ENCODE data around the gene PANK1.
A peak's percentile ranks its signal among the peaks of the same experiment; 100 is the strongest.
"Not testable (repeated sequence)": the region's sequence is repeated elsewhere in the genome, so short reads cannot be mapped to it uniquely, and the experiment has no call there.

Gene PANK1

DNA sequence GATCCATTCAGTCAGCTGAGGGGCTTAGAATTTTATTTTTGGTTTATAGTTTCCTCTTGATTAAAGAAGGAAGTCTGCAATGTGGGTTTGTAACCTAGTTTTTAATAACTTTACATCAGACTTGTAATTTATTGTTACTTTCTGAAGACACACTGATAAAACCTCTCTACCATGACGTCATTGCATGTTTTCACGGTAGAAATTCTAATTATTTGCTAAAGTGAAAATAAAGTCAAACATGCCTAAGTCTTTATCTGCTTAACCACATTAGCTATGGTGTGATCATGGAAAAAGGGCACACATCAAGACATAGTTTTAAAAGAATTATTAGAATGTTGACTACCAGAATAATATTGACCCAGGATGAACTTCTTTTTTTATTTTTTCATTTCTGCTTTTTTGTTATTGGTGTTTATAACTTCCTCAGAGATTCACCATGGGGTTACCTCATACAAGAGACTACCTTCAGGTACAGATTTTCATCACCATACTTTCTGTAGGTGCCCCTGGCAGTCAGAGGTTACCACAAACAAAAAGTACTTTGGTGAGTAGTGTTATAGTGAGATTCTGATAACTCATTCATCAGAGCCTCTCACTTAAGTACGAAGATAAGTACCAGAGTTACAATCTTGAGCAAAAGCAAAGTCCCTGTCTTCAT lies 7.0 kb upstream of the PANK1 start:
- no peak for DNase-seq (ENCODE audit: low read depth in 2 of 2)

DNA sequence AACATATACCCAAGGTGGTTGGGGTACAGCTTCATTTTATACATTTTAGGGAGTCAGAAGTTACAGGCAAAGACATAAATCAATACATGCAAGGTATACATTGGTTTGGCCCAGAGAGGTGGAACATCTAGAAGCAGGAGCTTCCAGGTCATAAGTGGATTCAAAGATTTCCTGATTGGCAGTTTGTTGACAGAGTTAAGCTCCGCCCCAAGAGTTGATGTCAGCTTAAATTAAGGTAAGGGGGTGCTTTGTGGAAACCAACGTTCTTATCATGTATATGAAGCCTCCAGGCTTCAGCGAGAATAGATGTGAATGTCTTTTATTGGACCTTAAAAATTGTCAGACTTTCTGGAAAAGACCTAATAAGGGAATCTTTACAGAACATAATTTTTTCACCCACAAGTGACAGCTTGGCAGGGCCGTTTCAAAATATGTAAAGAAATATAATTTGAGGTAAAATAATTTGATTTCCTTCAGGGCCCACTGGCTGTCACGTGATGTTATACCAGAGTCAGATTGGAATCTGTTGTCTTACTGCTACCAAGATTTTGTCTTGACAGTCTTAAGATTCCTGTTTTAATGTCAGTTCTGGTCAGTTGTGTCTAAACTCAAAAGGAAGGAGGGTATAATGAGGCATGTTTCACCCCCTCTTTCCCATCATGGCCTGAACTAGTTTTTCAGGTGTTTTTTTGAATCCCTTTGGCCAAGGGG lies 6.3 kb upstream of the PANK1 start:
- no peak for DNase-seq (ENCODE audit: low read depth in 2 of 2)

DNA sequence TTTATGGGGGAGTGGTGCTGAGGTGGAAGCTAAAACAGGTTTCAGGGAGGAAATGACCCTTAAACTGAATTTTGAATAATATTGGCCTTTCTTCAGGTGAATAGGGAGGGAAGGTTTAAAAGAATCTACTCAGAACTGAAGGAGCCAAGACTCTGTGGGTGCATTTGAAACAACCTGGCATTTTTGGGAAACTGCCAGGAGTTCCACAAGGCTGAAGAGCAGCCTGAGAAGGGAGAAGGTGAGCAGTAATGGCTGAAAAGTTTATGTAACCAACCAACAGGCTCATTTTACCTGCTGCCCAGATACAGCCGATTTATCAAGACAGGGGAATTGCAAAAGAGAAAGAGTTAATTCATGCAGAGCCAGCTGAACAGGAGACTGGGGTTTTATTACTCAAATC lies 4.0 kb upstream of the PANK1 start:
- DNase-seq (ENCODE audit: low read depth in 2 of 2) = no peak

DNA sequence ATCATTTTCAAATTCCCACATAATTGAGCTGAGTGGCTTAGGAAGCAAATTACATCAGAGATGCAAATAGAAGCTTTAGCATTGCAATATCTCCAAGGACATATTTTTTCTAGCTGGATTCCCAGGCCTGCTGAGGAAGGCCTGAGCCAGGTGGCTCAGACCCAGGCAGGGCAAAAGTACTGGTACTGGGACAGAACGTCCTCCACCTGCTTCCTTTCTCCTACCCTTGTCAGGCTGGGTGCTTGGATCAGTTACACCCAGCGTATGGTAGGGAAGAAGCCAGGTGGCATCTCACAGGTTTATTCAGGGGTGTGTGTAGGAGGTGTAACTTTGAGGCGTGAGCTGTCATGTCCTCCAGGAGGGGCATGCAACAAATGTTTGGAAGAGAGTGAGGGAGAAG lies 3.0 kb upstream of the PANK1 start:
- no peak for DNase-seq (ENCODE audit: low read depth in 2 of 2)

DNA sequence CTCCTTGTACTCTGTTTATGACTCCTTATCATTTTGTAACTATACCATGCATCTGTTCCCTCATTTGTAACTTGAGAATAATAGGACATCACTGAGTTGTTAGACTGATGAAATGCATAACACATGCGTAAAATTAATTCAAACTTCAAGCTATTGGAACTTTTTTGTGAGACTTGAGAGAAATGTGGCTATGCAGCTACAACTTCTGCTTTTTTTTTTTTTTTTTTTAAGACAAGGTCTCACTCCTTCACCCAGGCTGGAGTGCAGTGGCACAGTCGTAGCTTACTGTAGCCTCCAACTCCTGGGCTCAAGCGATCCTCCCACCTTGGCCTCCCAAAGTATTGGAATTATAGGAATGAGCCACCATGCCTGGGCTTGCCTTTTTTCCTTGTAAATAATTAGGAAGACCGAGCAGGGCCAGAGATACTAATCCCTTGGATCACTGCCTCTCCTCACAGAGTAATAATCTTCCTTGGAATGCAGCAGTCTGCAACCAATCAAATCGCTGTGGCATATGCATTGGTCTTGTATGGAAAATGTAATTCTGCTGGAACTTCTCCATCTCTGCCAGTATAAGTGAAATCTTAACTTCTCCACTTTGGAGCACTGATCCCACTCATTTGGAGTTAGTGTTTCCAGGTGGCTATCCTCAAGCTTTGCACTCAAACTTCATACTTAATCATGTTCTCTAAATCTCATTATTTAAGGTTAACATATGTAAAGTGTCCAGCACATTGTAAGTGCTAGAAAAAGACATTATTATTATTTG lies 2.0 kb upstream of the PANK1 start:
- no peak for DNase-seq (ENCODE audit: low read depth in 2 of 2)

DNA sequence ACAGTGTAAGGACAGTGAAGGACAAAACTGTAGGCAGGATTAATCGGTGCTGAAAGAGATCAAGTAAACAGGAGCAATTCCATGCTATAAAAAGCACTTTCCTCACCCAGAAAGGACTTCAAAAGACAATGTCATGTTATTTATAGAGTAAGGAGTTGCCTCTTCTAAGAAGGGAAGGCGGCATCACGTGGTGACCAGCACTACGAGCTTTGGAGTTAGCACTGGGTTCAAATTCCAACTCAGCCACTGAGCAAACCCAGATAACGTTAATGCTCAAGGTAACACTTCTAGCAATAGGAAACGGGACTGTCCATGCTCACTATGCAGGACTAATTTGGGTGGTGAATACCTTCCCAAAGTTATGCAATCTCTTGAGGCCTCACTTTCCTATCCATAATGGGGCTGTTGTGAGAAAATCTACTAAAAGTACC lies 715 bp upstream of the PANK1 start:
- DNase-seq (ENCODE audit: low read depth in 2 of 2) = no peak

DNA sequence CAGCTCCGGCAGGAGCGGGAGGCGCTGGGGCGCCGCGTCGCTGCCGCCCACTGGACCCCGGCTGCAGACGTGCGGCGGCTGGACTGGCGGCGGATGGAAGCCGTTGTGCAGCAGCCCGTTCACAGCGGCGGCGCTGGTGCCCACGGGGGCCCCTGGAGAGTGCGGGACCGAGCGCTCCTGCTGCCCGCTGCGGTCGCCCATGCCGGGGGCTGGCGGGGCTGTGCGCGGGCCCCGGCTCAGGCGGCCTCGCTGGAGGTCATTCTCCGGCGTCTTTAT lies 413 bp downstream of the PANK1 start:
- DNase-seq (ENCODE audit: low read depth in 2 of 2) = no peak

DNA sequence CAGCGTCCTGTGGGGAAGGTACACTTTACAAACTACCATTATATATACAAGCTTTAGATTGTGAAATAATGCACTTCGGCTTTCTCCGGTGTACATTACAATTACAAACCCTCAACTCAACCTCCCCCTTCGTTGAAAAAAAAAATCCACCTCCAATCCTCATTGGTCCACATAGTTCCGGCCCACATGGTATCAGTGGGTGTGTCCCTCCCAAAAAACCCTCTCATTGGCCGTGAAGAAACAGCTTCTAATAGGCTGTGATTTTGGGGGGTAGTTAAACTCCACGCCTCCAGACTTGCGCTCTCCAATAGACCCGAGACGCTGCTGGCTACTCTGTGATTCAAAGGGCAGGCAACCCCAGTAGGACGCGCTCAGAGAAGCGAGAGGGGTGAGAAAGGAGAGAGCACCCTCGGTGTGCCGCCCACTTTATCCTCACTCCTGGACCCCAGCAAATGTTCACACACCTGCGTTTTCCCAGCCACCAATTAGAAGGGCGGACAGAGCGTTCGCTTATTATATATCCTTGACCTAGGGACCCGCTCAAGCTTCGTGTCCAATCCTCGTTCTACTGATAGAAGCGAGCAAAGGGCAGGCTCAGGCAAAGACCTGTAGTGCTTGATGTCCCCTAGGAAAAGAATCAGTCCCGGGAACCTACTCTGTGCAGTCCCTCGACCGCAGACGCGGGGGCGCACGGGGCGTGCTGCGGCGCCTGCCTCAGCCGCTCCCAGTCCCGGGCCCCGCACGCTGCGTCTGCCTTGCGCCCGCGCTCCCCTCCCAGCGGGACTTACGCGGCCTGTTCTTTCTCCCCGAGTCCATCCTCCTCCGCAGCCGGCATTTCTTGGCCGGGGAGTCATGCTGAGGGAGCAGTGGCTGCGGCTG lies 991 bp downstream of the PANK1 start:
- peak; percentile 33 to 47 for DNase-seq (ENCODE audit: low read depth in 2 of 2)

DNA sequence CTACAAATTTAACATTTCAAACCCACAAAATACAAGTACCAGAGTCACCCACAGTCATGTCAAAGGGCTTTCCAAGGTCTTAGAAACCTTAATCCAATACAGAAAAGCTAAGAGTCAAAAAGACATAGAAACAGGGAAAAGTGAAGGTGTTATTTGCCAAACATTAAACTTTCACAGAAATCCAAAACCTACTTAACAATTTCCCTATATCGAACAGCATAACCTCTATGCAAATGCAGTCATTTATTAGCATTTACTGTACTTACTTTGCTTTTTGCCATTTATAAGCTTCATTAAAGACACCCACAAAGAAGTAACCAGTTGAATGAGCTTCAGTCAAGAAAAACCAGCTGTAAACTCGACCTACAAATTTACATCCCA lies 1.6 kb downstream of the PANK1 start:
- no peak for DNase-seq (ENCODE audit: low read depth in 2 of 2)

DNA sequence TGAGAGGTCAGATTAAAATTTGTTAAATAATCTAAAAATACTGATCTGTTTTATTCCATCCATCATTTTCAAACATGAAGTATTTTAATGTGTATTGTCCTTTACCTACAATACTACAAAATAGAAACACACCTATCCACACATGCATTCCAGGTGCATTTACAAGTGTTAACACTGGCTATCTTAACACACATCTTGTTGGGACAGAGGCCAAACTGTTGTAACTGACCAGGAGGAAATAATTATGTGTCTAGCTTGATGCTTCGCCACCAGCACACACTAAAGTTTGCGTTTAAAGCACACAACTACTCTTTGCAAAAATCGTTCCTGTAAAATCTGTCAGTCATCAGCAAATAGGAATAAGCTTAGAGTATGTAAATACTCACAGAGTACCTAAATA lies 2.8 kb downstream of the PANK1 start:
- DNase-seq (ENCODE audit: low read depth in 2 of 2) = no peak

DNA sequence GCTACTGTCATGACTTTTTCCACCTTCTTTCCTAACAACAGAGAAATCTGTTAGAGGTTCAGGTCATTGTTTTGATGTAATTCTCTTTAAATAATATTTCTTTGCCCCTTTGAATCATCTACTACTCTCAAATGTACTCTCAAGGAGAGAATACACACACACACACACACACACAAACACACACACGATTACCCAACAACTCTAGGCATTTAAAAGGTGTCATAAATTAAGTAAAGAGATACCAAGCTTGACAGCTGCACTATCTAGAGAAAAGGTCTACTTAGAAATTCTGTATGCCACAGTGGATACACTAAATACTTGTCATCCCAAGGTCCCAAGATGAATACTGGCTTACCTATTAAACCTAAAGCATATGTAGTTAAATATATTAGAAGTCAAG lies 4.8 kb downstream of the PANK1 start:
- no peak for DNase-seq (ENCODE audit: low read depth in 2 of 2)

DNA sequence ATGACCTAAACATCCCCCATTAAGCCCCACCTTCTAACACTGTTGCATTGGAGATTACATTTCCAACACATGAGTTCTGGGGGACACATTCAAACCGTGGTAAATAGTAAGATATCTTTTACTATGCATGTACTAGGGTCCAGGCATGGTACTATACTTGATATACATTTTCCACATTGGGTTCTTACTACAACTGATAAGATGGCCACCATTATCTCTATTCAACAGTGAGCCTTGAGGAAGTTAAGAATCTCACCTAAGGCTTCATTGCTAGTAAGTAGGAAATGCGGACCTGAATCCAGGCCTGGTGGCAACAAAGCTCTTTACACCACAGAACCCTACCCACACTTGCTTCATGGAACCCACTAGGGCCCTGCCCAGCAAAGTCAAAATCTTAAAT lies 5.7 kb downstream of the PANK1 start:
- no peak for DNase-seq (ENCODE audit: low read depth in 2 of 2)

DNA sequence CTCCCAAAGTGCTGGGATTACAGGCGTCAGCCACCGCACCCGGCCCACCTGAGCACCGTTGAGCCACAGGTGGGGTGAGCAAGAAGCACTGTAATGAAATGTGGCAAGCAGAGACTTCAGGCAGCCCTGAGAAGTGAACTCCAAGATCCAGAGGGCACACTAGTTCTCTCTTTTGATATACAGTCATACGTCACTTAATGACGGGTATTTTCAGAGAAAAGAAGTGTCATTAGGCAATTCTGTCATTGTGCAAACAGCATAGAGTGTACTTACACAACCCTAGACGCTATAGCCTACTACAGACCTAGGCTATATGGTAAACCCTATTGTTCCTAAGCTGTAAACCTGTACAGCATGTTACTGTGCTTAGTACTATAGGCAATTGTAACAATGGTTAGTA lies 7.9 kb downstream of the PANK1 start:
- no peak for DNase-seq (ENCODE audit: low read depth in 2 of 2)

DNA sequence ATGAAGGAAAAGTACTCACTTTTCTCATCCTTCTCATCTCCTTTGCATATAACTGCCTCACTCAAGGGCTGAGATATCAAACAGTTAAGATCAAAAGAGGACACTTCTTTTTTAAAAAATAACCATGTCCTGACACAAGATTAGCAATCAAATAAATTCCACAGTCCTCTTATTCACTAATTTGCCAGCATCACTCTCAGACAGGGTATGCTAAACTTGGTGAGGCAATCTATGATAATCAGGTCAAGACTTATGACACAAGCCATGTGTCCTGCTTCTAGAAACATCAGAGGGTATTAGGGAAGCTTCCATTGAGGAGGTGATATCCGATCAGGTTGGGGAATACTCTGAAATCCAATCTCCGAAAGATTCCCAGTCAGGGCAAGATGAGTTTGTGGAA lies 10.4 kb downstream of the PANK1 start:
- no peak for DNase-seq (ENCODE audit: low read depth in 2 of 2)

DNA sequence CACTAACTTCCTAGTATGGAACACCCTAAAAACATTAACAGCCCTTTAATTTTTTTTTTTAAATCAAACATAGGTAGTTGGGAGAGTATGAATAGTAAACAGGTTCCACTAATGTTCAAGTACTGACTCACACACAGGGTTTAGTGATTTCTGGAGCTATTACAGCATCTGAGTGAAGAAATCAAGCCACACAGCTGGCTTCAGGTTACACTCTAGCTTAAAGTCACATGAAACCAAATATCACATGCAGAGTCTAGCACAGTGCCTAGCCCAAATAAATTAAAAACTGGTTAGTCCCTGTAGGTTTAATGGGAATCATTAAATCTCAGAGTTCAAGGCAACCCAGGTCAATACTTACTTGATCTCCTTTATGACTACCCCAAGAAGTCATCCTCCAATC lies 11.6 kb downstream of the PANK1 start:
- DNase-seq (ENCODE audit: low read depth in 2 of 2) = no peak

DNA sequence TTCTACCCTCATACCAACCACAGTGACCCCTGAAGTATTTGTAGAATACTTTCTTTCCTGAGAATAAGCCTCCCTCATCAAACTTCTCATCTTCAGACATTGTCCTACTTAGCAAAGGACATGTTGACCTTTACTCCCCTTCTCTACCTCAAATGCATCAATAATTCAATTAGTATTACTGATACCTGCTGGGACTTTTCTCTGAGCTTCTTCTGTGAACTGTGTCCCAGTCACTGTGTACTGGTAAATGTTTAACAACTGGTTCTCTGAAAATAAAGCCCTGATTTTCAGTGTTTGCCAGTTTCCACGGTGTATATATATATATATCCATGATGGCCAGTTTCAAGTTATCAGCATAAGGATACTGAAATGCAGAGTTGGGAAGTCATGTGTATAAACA lies 12.2 kb downstream of the PANK1 start:
- DNase-seq (ENCODE audit: low read depth in 2 of 2) = no peak

DNA sequence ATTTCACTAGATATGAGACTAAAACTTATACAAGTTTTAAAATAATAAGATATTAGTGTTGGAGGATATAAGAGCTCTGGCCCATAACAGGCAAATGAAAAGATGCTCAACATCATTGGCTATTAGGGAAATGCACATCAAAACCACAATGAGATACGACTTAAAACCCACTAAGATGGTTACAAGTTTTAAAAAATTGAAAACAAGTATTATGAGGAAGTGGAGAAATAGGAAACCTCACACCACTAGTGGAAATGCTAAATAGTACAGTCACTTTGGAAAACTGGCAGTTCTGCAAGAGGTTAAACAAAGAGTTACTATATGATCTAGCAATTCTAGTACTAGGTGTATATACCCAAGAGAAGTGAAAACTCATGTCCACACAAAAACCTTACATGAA lies 17.2 kb downstream of the PANK1 start:
- no peak for DNase-seq (ENCODE audit: low read depth in 2 of 2)

DNA sequence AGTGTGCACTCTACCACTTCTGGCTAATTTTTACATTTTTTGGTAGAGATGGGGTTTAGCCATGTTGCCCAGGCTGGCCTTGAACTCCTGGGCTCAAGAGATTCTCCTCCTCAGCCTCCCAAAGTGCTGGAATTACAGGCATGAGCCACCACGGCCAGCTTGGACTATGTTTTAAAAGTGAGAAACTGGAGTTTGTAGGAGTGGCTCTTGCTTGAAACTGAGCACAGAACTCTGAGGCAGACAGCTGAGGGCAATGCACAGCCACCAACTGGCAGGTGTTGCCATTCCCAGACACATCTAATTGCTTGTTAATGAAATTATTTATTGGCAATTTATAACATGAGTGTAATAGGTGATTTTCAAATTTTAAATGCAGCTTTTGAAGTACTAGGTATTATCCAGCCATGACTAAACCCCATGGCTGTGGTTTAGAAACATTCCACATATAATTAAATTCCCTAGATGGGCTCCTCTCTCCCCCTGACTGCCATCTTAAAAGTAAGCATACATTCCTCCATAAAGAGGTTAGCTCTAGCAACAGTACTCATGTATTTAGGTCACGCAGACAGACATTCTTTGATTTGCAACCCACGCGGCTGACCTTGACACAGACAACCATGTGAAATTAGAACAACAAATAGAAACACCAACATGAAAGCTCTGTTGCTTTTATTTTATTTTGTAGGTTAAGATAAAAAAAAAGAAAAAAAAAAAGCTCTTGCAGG lies 19.8 kb downstream of the PANK1 start:
- no peak for DNase-seq (ENCODE audit: low read depth in 2 of 2)

DNA sequence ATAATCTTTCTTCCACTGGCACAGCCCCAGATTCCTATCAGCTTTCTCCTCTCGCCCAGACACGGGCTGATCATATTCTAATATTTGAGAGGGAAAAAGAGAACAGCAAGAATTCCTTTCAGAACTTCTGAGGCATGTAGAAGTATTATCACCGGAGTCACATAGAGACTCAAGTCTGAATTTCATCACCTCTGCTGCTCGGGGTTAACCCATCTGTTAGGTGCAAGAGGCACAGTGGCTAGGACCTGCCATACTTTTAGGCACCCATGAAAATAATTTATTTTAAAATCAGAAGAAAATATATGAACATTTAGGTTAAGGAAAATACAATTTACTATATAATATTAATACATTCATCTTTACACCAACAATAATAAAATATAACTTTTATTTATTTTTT lies 21.0 kb downstream of the PANK1 start:
- no peak for DNase-seq (ENCODE audit: low read depth in 2 of 2)

DNA sequence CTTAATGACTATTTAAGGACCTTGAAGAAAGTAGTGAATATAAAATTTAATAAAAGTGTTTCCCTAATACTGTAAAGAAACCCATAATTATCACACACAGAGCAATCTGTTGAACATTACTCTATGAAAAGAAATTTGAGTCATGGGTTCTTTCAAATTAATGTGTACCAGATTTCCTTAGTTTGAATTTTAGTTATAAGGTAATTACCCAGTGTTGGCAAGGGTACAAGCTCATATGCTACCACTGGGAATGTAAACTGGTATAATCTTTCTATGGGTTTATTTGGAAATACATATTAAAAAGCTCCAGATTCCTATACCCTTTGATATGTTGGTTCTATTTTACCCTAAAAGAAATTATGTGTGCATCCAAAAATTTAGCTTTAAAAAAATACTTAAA lies 22.9 kb downstream of the PANK1 start:
- no peak for DNase-seq (ENCODE audit: low read depth in 2 of 2)

DNA sequence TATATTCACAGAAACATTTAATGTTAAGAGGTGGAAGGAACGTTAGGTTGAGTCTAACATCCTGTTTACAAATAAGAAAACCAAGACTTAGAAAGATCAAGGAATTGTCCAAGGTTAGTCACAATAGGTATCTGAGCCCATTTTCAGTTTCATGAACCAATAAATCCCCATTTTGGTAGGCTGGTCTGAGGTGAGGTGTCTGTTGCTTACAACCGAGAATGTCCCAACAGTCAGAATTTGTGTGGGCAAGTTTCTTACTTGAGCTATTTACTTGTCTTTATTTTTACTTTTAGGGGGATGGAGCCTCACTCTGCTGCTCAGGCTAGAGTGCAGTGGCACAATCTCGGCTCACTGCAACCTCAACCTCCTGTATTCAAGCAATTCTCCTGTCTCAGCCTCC lies 23.6 kb downstream of the PANK1 start:
- no peak for DNase-seq (ENCODE audit: low read depth in 2 of 2)

DNA sequence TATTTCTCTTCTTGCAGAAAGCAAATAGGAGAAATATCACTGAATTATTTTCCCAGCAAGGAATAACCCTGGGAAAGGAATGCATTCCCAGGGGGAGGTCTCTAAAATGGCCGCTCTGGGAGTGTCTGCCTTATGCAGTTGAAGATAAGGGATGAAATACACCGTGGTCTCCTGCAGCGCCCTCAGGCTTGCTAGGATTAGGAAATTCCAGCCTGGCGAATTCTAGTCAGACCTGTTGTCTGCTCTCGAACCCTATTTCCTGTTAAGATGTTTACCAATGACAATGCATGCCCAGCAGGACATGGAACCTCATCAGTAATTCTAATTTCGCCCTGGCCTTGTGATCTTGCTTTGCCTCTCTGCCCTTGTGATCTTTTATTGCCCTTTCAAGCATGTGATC lies 24.7 kb downstream of the PANK1 start:
- not testable (repeated sequence) for DNase-seq (ENCODE audit: low read depth in 2 of 2)

Data from stimulated activated CD8-positive, alpha-beta memory T cell treated with anti-CD3 and anti-CD28 coated beads, Interleukin-2, amount 100 ng/mL, for 48 hours (primary cell).